ENCODE results near the gene HELZ2. TPM values are rescaled to one million over a fixed set of nuclear protein-coding genes. Genes with fewer than 3 reads are reported as not detected.

HELZ2 gene
- total and polyA plus RNA-seq, 2 donors (not counting 1 experiment from before 2014, with no cell fraction given), result 36.3 to 52.6 TPM

GRCh38 chr20:63553933-63554290, 20.1 kb downstream of the HELZ2 start, which contains the start of gene FNDC11:
Gene FNDC11 (plus strand): TSS chr20:63554159. CDS start chr20:63555664, 1,505 bp downstream.
- Histone ChIP-seq H3K79me2 (ENCODE audit: control insufficient read depth, insufficient read depth, low read length) (no peaks in the 10 kb centered on the region), H3K4me2 (replicated peaks; ENCODE audit: low read depth, low read length, poor library complexity, severe bottlenecking) (peak within 1 kb of the TSS; percentile 92), H2AFZ (ENCODE audit: insufficient read depth, low read depth, low read length, poor library complexity, severe bottlenecking) (peak within 1 kb of the TSS; percentile 31), H3K36me3 (replicated peaks in 1 of 2; ENCODE audit: control extremely low read depth in 1 of 2, control insufficient read depth in 1 of 2, extremely low read depth in 1 of 2, insufficient read depth in 2 of 2, low read length in 1 of 2) (peaks cover 0 to 3% of the 10 kb centered on the region in 2 experiments), H3K9me3 (ENCODE audit: control extremely low read depth in 1 of 3, control insufficient read depth in 2 of 3, insufficient read depth in 1 of 3, low read length in 2 of 3) (peaks cover 0 to 11% (median 0%) of the 10 kb centered on the region in 3 donors), H4K20me1 (ENCODE audit: control insufficient read depth, insufficient read depth, low read length, poor library complexity, severe bottlenecking) (peaks cover 7% of the 10 kb centered on the region), H3K9ac (ENCODE audit: low read length) (peak within 1 kb of the TSS; percentile 77), H3K4me3 (ENCODE audit: control extremely low read depth in 1 of 5, extremely low read depth in 1 of 5, insufficient read depth in 1 of 5, low read depth in 2 of 5, low read length in 4 of 5) (peak within 1 kb of the TSS; percentile 7 to 89 (median 75)), H3K4me1 (ENCODE audit: control insufficient read depth in 2 of 2, insufficient read depth in 2 of 2, low read length in 2 of 2) (peaks cover 32 to 45% of the 10 kb centered on the region in 2 donors), H3K27ac (ENCODE audit: low read length in 2 of 2) (peak within 1 kb of the TSS; percentile 79 to 88), H3K27me3 (replicated peaks in 1 of 4; ENCODE audit: control extremely low read depth in 1 of 4, control insufficient read depth in 3 of 4, insufficient read depth in 4 of 4, low read length in 3 of 4) (peaks cover 0 to 4% (median 0%) of the 10 kb centered on the region in 4 experiments)
- Mint-ChIP-seq H3K4me1 (peaks cover 45% of the 10 kb centered on the region), H3K27ac (peak within 1 kb of the TSS; percentile 92), H3K4me3 (peak within 1 kb of the TSS; percentile 86), H3K27me3 (no peaks in the 10 kb centered on the region), H3K9me3 (ENCODE audit: insufficient read depth) (no peaks in the 10 kb centered on the region)
- intact Hi-C loops (cut with micrococcal nuclease), result loop anchor here (1.0 to 2.0 kb wide), 6 partner anchors 12 to 88 kb away; partner anchors contain the start of genes HELZ2 and PPDPF
- under 1% methylated on average over 26 of the region's 34 CpGs for WGBS (ENCODE audit: insufficient coverage)
- ChIA-PET CTCF (interaction anchor here (1.0 to 2.5 kb wide), 3 partner anchors 14 to 88 kb away, joined by 4 to 16 read pairs (median 7); partner anchors contain the start of gene PTK6), POLR2A (interaction anchor here (1.1 to 2.6 kb wide), 6 partner anchors 11 to 88 kb away, joined by 3 to 16 read pairs (median 7); no protein-coding TSS in a partner anchor)
- TF ChIP-seq, protein P1, sequence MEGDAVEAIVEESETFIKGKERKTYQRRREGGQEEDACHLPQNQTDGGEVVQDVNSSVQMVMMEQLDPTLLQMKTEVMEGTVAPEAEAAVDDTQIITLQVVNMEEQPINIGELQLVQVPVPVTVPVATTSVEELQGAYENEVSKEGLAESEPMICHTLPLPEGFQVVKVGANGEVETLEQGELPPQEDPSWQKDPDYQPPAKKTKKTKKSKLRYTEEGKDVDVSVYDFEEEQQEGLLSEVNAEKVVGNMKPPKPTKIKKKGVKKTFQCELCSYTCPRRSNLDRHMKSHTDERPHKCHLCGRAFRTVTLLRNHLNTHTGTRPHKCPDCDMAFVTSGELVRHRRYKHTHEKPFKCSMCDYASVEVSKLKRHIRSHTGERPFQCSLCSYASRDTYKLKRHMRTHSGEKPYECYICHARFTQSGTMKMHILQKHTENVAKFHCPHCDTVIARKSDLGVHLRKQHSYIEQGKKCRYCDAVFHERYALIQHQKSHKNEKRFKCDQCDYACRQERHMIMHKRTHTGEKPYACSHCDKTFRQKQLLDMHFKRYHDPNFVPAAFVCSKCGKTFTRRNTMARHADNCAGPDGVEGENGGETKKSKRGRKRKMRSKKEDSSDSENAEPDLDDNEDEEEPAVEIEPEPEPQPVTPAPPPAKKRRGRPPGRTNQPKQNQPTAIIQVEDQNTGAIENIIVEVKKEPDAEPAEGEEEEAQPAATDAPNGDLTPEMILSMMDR (IDR thresholded peaks at IDR 0.05), result no peak
- no peak for TF ChIP-seq EZH2 (IDR thresholded peaks at IDR 0.05; ENCODE audit: borderline replicate concordance, insufficient read depth, low read depth, low read length, poor library complexity, severe bottlenecking)
- no peak for DNase-seq
- peak; percentile 32 for ATAC-seq (ENCODE audit: low read depth)
